CD4-positive, alpha-beta T cell (primary cell): ENCODE data around the gene KLC3. TPM values are rescaled to one million over a fixed set of nuclear protein-coding genes. Genes with fewer than 3 reads are reported as not detected.

Experiments
- ATAC-seq: fragments of 200-7000 bp; cut with Tn5 transposase; one replicate; pipeline ENCODE4 v1.10.0; 2022; ENCODE audit warnings: mild to moderate bottlenecking; ENCODE audit not compliant: poor library complexity
- CTCF ChIA-PET: fragments of 350-600 bp; sonication (Branson Sonifier 250); formaldehyde crosslinking; loops from one replicate; lab custom pipeline; 2021; ENCODE audit warnings: antibody characterized with exemption, inconsistent platforms; lab: Charles Lee
- POLR2A ChIA-PET: fragments of 350-600 bp; sonication (Branson Sonifier 250); formaldehyde crosslinking; loops from one replicate; lab custom pipeline; 2021; ENCODE audit warnings: antibody characterized with exemption, inconsistent platforms; lab: Charles Lee
- DNase-seq, 14 experiments: peaks; one replicate each; pipeline ENCODE4 v3.0.0-alpha.2; 2013 to 2020; ENCODE audit warnings: mixed read lengths in 2 of 14
- H3K27ac ChIP-seq, 2 donors: one replicate each; pipeline versions ENCODE4 v1.5.1 to v1.7.0; 2013; ENCODE audit warnings: low read length in 2 of 2, low read depth in 1 of 2, mild to moderate bottlenecking in 1 of 2
- H3K27me3 ChIP-seq, 2 experiments: 1 replicate in 1 of 2; 2 replicates in 1 of 2; pipeline versions ENCODE4 v1.6.1 to v1.7.0; 2013; ENCODE audit warnings: low read length in 2 of 2, control low read depth in 1 of 2, mild to moderate bottlenecking in 1 of 2, moderate library complexity in 1 of 2; ENCODE audit not compliant: insufficient read depth in 2 of 2, control insufficient read depth in 1 of 2
- H3K36me3 ChIP-seq: one replicate; pipeline ENCODE4 v1.6.1; 2013; ENCODE audit warnings: low read length, control low read depth; ENCODE audit not compliant: insufficient read depth
- H3K4me1 ChIP-seq: one replicate; pipeline ENCODE4 v1.6.1; 2013; ENCODE audit warnings: low read length, control low read depth; ENCODE audit not compliant: insufficient read depth
- H3K4me3 ChIP-seq: one replicate; pipeline ENCODE4 v1.5.1; 2013; ENCODE audit warnings: mild to moderate bottlenecking, low read length, moderate library complexity
- H3K9me3 ChIP-seq, 2 experiments: 1 replicate in 1 of 2; 2 replicates in 1 of 2; pipeline versions ENCODE4 v1.6.1 to v1.7.0; 2013; ENCODE audit warnings: low read length in 2 of 2, mild to moderate bottlenecking in 2 of 2, control low read depth in 1 of 2, moderate library complexity in 1 of 2; ENCODE audit not compliant: control insufficient read depth in 1 of 2, insufficient read depth in 1 of 2
- H3K27ac Mint-ChIP-seq: one replicate; pipeline ENCODE4 v1.8.0; 2020; ENCODE audit warnings: mixed read lengths
- H3K27me3 Mint-ChIP-seq: one replicate; pipeline ENCODE4 v1.8.0; 2021; ENCODE audit warnings: mixed read lengths
- H3K36me3 Mint-ChIP-seq: one replicate; pipeline ENCODE4 v1.8.0; 2021; ENCODE audit warnings: low read depth, mixed read lengths
- H3K4me1 Mint-ChIP-seq: one replicate; pipeline ENCODE4 v1.8.0; 2021; ENCODE audit warnings: low read depth, mixed read lengths
- H3K4me3 Mint-ChIP-seq: one replicate; pipeline ENCODE4 v1.8.0; 2020; ENCODE audit warnings: mild to moderate bottlenecking, mixed read lengths
- H3K9me3 Mint-ChIP-seq: one replicate; pipeline ENCODE4 v1.8.0; 2020; ENCODE audit warnings: mixed read lengths
- intact Hi-C, 2 experiments: fragments of 100-400 bp; cut with DNase I in 1 of 2; cut with micrococcal nuclease in 1 of 2; formaldehyde crosslinking; loops; one replicate each; pipeline versions ENCODE4 v1.15.1 to v1.9.0; 2023 to 2025; cut with DNase I, micrococcal nuclease
- total RNA-seq, 174 experiments: library from RNA in 2 of 174; stranded (reverse) in 2 of 174; gene quantifications; one replicate each; pipeline ENCODE4 v1.2.3 and lab custom pipeline; 2021 to 2026
- TF ChIP-seq, protein P1 (sequence below): fragments of 200-600 bp; IDR thresholded peaks from one replicate; pipeline ENCODE4 v1.8.0; 2022; ENCODE audit warnings: antibody characterized with exemption, mild to moderate bottlenecking

Gene KLC3
- total RNA-seq, 2 experiments from 2014 or later: not detected

- H3K9me3 Mint-ChIP-seq: no peaks in the 10 kb centered on the region
- H3K4me1 Mint-ChIP-seq: no peaks in the 10 kb centered on the region
- no peak overlapping the region for H3K4me3 Mint-ChIP-seq
- peaks cover 34% of the 10 kb centered on the region for H3K36me3 Mint-ChIP-seq
- no peak overlapping the region for H3K27ac ChIP-seq
- POLR2A ChIA-PET: no interaction called here
- peaks cover 4% of the 10 kb centered on the region for H3K36me3 ChIP-seq
- intact Hi-C loops: no loop called here
- no peaks in the 10 kb centered on the region for H3K27me3 ChIP-seq
- CTCF ChIA-PET: no interaction called here
- H3K9me3 ChIP-seq: no peaks in the 10 kb centered on the region
- no peak for DNase-seq
- H3K27ac Mint-ChIP-seq: no peak overlapping the region
- no peak overlapping the region for H3K4me3 ChIP-seq
- no peaks in the 10 kb centered on the region for H3K4me1 ChIP-seq
- no peaks in the 10 kb centered on the region for H3K27me3 Mint-ChIP-seq
- TF ChIP-seq, protein P1, sequence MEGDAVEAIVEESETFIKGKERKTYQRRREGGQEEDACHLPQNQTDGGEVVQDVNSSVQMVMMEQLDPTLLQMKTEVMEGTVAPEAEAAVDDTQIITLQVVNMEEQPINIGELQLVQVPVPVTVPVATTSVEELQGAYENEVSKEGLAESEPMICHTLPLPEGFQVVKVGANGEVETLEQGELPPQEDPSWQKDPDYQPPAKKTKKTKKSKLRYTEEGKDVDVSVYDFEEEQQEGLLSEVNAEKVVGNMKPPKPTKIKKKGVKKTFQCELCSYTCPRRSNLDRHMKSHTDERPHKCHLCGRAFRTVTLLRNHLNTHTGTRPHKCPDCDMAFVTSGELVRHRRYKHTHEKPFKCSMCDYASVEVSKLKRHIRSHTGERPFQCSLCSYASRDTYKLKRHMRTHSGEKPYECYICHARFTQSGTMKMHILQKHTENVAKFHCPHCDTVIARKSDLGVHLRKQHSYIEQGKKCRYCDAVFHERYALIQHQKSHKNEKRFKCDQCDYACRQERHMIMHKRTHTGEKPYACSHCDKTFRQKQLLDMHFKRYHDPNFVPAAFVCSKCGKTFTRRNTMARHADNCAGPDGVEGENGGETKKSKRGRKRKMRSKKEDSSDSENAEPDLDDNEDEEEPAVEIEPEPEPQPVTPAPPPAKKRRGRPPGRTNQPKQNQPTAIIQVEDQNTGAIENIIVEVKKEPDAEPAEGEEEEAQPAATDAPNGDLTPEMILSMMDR: no peak
- no peak for ATAC-seq
Observed at GRCh38 chr19:45302416-45302815, 38.1 kb upstream of the KLC3 start.

GRCh38 chr19:45303269-45304060 is 37.1 kb upstream of the KLC3 start:
- Mint-ChIP-seq H3K27me3 (no peaks in the 10 kb centered on the region), H3K4me1 (no peaks in the 10 kb centered on the region), H3K36me3 (peaks cover 28% of the 10 kb centered on the region), H3K4me3 (no peak overlapping the region), H3K9me3 (no peaks in the 10 kb centered on the region), H3K27ac (no peak overlapping the region)
- Histone ChIP-seq H3K4me3 (no peak overlapping the region), H3K27ac (no peak overlapping the region), H3K27me3 (no peaks in the 10 kb centered on the region), H3K4me1 (no peaks in the 10 kb centered on the region), H3K9me3 (peaks cover 0 to 5% of the 10 kb centered on the region in 2 experiments), H3K36me3 (peaks cover 4% of the 10 kb centered on the region)
- no peak for DNase-seq
- ChIA-PET CTCF (no interaction called here), POLR2A (no interaction called here)
- intact Hi-C loops: no loop called here
- ATAC-seq: no peak
- TF ChIP-seq, protein P1: no peak

DNA sequence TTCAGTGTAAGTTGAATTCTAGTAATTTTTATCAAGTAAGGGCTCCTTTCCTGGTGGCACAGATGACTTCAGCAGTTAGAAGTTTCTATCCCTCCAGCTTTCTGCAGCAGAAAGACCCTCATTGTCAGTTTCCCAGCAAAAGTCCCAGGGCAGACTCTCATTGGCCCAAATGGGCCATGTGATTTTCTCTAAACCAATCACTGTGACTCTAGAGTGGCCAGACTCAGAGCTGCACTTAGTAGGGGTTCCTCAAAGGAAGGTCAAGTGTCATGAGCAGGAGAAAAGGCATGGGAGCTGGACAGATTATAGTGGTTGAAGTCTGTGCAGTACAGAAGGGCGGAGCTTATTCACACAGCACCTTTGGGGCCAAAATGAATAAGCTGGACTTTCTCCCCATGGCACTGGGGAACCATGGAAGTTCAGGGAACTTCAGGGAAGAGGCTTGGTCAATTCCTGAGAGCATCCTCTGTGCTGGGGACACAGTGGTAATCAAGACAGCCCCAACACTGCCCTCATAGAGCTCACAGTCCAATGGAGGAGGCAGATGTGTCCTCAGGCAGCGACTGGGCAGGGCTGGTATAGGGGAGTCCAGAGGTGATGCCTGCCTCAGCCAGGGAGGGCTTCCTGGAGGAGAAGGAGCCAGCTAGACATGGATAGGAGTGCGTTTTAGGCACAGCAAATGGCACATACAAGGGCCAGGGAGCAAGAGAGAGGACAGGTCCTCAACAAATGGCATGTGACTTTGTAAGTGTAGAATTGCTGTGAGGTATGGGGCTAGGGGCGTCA is 36.2 kb upstream of the KLC3 start:
- TF ChIP-seq, protein P1: no peak
- Mint-ChIP-seq H3K4me1 (no peaks in the 10 kb centered on the region), H3K27ac (no peak overlapping the region), H3K27me3 (no peaks in the 10 kb centered on the region), H3K36me3 (peaks cover 20% of the 10 kb centered on the region), H3K4me3 (no peak overlapping the region), H3K9me3 (no peaks in the 10 kb centered on the region)
- Histone ChIP-seq H3K4me3 (no peak overlapping the region), H3K27me3 (no peaks in the 10 kb centered on the region), H3K4me1 (no peaks in the 10 kb centered on the region), H3K9me3 (peaks cover 0 to 5% of the 10 kb centered on the region in 2 experiments), H3K27ac (no peak overlapping the region), H3K36me3 (no peaks in the 10 kb centered on the region)
- intact Hi-C loops: no loop called here
- ATAC-seq (no peak), DNase-seq (no peak)
- ChIA-PET CTCF (no interaction called here), POLR2A (no interaction called here)
